SK-N-SH (cell line): Measurements from ENCODE around the gene SATB1.

Experiments used
- CHD2 ChIP-seq: fragments of 150-350 bp; IDR thresholded peaks from 2 replicates; pipeline ENCODE4 v1.6.1; 2018; ENCODE audit warnings: low read length; ENCODE audit not compliant: partially characterized antibody
- GABPA ChIP-seq: IDR thresholded peaks from 2 replicates; pipeline ENCODE4 v1.4.0; 2012; ENCODE audit warnings: low read depth, mild to moderate bottlenecking
- JUND ChIP-seq: IDR thresholded peaks from 2 replicates; pipeline ENCODE4 v1.4.0; 2012
- TAF1 ChIP-seq: IDR thresholded peaks from 2 replicates; pipeline ENCODE4 v1.6.1; 2012; ENCODE audit warnings: low read depth, mild to moderate bottlenecking, low read length, moderate library complexity, borderline replicate concordance
- TEAD4 ChIP-seq: IDR thresholded peaks from 2 replicates; pipeline ENCODE4 v1.4.0; 2012; ENCODE audit warnings: mild to moderate bottlenecking, borderline replicate concordance; ENCODE audit not compliant: insufficient read depth
- TF ChIP-seq, protein P1 (sequence below): IDR thresholded peaks from 2 replicates; pipeline ENCODE4 v1.4.0; 2012; ENCODE audit warnings: low read depth, borderline replicate concordance
- TF ChIP-seq, protein P2 (sequence below): IDR thresholded peaks from 2 replicates; pipeline ENCODE4 v1.4.0; 2012; ENCODE audit warnings: low read depth, borderline replicate concordance
- TF ChIP-seq, protein P3 (sequence below): IDR thresholded peaks from 2 replicates; pipeline ENCODE4; 2012
- TF ChIP-seq, protein P4 (sequence below): fragments of 200-600 bp; sonication (generic); IDR thresholded peaks from 2 replicates; pipeline ENCODE4 v1.6.1; 2017; ENCODE audit warnings: antibody characterized with exemption, mild to moderate bottlenecking, moderate library complexity
- TF ChIP-seq, protein P5 (sequence below): fragments of 150-350 bp; IDR thresholded peaks from 2 replicates; pipeline ENCODE4 v1.6.1; 2016; ENCODE audit warnings: mild to moderate bottlenecking, low read depth, low read length

DNA sequence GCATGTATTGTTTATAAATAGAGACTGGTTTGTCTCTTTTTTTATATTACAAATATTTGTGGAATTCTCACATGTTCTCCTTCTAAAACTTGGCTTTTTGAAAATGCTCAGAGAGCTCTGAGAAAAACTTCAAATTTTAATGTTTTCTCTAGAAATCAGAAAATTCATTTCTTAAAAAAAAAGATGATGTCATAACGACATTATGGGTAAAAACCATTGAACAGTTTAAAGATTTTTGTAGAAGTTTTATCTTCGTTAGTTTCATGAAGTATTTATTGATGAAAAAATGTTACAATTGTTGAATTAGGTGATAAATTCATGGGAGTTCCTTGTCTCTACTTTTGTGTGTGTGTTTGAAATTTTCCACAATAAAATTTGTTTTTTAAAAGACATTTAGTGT is 81.3 kb downstream of the SATB1 start:
- TF ChIP-seq JUND (no peak), TEAD4 (no peak), TAF1 (no peak), GABPA (no peak), CHD2 (no peak)
- TF ChIP-seq, protein P1, sequence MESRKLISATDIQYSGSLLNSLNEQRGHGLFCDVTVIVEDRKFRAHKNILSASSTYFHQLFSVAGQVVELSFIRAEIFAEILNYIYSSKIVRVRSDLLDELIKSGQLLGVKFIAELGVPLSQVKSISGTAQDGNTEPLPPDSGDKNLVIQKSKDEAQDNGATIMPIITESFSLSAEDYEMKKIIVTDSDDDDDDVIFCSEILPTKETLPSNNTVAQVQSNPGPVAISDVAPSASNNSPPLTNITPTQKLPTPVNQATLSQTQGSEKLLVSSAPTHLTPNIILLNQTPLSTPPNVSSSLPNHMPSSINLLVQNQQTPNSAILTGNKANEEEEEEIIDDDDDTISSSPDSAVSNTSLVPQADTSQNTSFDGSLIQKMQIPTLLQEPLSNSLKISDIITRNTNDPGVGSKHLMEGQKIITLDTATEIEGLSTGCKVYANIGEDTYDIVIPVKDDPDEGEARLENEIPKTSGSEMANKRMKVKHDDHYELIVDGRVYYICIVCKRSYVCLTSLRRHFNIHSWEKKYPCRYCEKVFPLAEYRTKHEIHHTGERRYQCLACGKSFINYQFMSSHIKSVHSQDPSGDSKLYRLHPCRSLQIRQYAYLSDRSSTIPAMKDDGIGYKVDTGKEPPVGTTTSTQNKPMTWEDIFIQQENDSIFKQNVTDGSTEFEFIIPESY: no peak
- TF ChIP-seq, protein P2, sequence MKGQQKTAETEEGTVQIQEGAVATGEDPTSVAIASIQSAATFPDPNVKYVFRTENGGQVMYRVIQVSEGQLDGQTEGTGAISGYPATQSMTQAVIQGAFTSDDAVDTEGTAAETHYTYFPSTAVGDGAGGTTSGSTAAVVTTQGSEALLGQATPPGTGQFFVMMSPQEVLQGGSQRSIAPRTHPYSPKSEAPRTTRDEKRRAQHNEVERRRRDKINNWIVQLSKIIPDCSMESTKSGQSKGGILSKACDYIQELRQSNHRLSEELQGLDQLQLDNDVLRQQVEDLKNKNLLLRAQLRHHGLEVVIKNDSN: no peak
- TF ChIP-seq, protein P3, sequence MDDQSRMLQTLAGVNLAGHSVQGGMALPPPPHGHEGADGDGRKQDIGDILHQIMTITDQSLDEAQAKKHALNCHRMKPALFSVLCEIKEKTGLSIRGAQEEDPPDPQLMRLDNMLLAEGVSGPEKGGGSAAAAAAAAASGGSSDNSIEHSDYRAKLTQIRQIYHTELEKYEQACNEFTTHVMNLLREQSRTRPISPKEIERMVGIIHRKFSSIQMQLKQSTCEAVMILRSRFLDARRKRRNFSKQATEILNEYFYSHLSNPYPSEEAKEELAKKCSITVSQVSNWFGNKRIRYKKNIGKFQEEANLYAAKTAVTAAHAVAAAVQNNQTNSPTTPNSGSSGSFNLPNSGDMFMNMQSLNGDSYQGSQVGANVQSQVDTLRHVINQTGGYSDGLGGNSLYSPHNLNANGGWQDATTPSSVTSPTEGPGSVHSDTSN: no peak
- TF ChIP-seq, protein P4, sequence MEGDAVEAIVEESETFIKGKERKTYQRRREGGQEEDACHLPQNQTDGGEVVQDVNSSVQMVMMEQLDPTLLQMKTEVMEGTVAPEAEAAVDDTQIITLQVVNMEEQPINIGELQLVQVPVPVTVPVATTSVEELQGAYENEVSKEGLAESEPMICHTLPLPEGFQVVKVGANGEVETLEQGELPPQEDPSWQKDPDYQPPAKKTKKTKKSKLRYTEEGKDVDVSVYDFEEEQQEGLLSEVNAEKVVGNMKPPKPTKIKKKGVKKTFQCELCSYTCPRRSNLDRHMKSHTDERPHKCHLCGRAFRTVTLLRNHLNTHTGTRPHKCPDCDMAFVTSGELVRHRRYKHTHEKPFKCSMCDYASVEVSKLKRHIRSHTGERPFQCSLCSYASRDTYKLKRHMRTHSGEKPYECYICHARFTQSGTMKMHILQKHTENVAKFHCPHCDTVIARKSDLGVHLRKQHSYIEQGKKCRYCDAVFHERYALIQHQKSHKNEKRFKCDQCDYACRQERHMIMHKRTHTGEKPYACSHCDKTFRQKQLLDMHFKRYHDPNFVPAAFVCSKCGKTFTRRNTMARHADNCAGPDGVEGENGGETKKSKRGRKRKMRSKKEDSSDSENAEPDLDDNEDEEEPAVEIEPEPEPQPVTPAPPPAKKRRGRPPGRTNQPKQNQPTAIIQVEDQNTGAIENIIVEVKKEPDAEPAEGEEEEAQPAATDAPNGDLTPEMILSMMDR: no peak
- TF ChIP-seq, protein P5, sequence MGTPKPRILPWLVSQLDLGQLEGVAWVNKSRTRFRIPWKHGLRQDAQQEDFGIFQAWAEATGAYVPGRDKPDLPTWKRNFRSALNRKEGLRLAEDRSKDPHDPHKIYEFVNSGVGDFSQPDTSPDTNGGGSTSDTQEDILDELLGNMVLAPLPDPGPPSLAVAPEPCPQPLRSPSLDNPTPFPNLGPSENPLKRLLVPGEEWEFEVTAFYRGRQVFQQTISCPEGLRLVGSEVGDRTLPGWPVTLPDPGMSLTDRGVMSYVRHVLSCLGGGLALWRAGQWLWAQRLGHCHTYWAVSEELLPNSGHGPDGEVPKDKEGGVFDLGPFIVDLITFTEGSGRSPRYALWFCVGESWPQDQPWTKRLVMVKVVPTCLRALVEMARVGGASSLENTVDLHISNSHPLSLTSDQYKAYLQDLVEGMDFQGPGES: no peak
